CD14-positive monocyte (primary cell): ENCODE data around the gene BAZ2B. TPM values are rescaled to one million over a fixed set of nuclear protein-coding genes. Genes with fewer than 3 reads are reported as not detected.
A peak's percentile ranks its signal among the peaks of the same experiment; 100 is the strongest.

Source experiments
- DNase-seq, 3 donors: peaks; one replicate each; pipeline ENCODE4 v3.0.0-alpha.2; 2011 to 2022
- H2AFZ ChIP-seq: 2 replicates; pipeline ENCODE4 v1.6.0; 2012; ENCODE audit warnings: mild to moderate bottlenecking, low read depth, low read length, inconsistent platforms; ENCODE audit not compliant: insufficient read depth, poor library complexity, severe bottlenecking
- H3K27ac ChIP-seq, 2 donors: 1 replicate in 1 of 2; 2 replicates in 1 of 2; pipeline ENCODE4 v1.5.1; 2012 to 2013; ENCODE audit warnings: low read length in 2 of 2, control low read depth in 1 of 2, inconsistent platforms in 1 of 2, low read depth in 1 of 2, mild to moderate bottlenecking in 1 of 2
- H3K27me3 ChIP-seq, 2 donors: one replicate each; pipeline versions ENCODE4 v1.6.0 to v1.6.1; 2011 to 2013; ENCODE audit warnings: low read length in 2 of 2; ENCODE audit not compliant: control insufficient read depth in 2 of 2, insufficient read depth in 2 of 2
- H3K36me3 ChIP-seq, 2 donors: replicated peaks in 1 of 2; 1 replicate in 1 of 2; 2 replicates in 1 of 2; pipeline versions ENCODE4 v1.5.1 to v1.6.1; 2012 to 2013; ENCODE audit warnings: low read length in 2 of 2, control low read depth in 1 of 2, inconsistent platforms in 1 of 2, mild to moderate bottlenecking in 1 of 2; ENCODE audit not compliant: insufficient read depth in 2 of 2, control insufficient read depth in 1 of 2
- H3K4me1 ChIP-seq, 2 donors: 1 replicate in 1 of 2; 2 replicates in 1 of 2; pipeline versions ENCODE4 v1.5.1 to v1.6.1; 2012 to 2013; ENCODE audit warnings: low read length in 2 of 2, control low read depth in 1 of 2, inconsistent platforms in 1 of 2, mild to moderate bottlenecking in 1 of 2, moderate library complexity in 1 of 2; ENCODE audit not compliant: insufficient read depth in 2 of 2, control insufficient read depth in 1 of 2
- H3K4me2 ChIP-seq: replicated peaks from 2 replicates; pipeline ENCODE3; 2012; ENCODE audit warnings: low read length, moderate library complexity, mild to moderate bottlenecking; ENCODE audit not compliant: poor library complexity, severe bottlenecking; ENCODE audit errors: extremely low read depth
- H3K4me3 ChIP-seq, 3 experiments: fragments of 200-600 bp in 1 of 3; sonication (generic) in 1 of 3; replicated peaks in 1 of 3; 1 replicate in 2 of 3; 2 replicates in 1 of 3; pipeline ENCODE4 v1.5.1; 2011 to 2013; ENCODE audit warnings: low read length in 3 of 3, mild to moderate bottlenecking in 3 of 3, control low read depth in 2 of 3, low read depth in 2 of 3, inconsistent platforms in 1 of 3, moderate library complexity in 1 of 3
- H3K79me2 ChIP-seq: 2 replicates; pipeline ENCODE4 v1.6.0; 2012; ENCODE audit warnings: mild to moderate bottlenecking, control low read depth, inconsistent platforms, low read length, moderate library complexity; ENCODE audit not compliant: insufficient read depth
- H3K9ac ChIP-seq: 2 replicates; pipeline ENCODE4 v1.6.0; 2017; ENCODE audit warnings: low read length, mild to moderate bottlenecking; ENCODE audit not compliant: insufficient read depth, poor library complexity, severe bottlenecking
- H3K9me3 ChIP-seq, 2 donors: replicated peaks in 1 of 2; 1 replicate in 1 of 2; 2 replicates in 1 of 2; pipeline versions ENCODE4 v1.5.1 to v1.6.1; 2012 to 2013; ENCODE audit warnings: low read length in 2 of 2, control low read depth in 1 of 2; ENCODE audit not compliant: control insufficient read depth in 1 of 2, insufficient read depth in 1 of 2
- H4K20me1 ChIP-seq: 2 replicates; pipeline ENCODE4 v1.6.0; 2012; ENCODE audit warnings: mild to moderate bottlenecking, low read length, control low read depth, moderate library complexity; ENCODE audit not compliant: insufficient read depth
- H3K27ac Mint-ChIP-seq, 7 donors: one replicate each; pipeline ENCODE4 v1.8.0; 2020; ENCODE audit warnings: mild to moderate bottlenecking in 7 of 7, mixed read lengths in 7 of 7, moderate library complexity in 6 of 7, inconsistent platforms in 2 of 7
- H3K27me3 Mint-ChIP-seq, 3 donors: one replicate each; pipeline ENCODE4 v1.8.0; 2021 to 2022; ENCODE audit warnings: low read depth in 3 of 3, mild to moderate bottlenecking in 3 of 3, mixed read lengths in 3 of 3, moderate library complexity in 3 of 3, inconsistent platforms in 1 of 3
- H3K36me3 Mint-ChIP-seq, 2 donors: one replicate each; pipeline ENCODE4 v1.8.0; 2020; ENCODE audit warnings: mixed read lengths in 2 of 2, inconsistent platforms in 1 of 2, mild to moderate bottlenecking in 1 of 2
- H3K4me1 Mint-ChIP-seq: one replicate; pipeline ENCODE4 v1.8.0; 2020; ENCODE audit warnings: mild to moderate bottlenecking, mixed read lengths
- H3K4me3 Mint-ChIP-seq, 2 donors: one replicate each; pipeline ENCODE4 v1.8.0; 2020; ENCODE audit warnings: mild to moderate bottlenecking in 2 of 2, mixed read lengths in 2 of 2, moderate library complexity in 1 of 2
- H3K9me3 Mint-ChIP-seq, 7 donors: one replicate each; pipeline ENCODE4 v1.8.0; 2020 to 2022; ENCODE audit warnings: mixed read lengths in 7 of 7, mild to moderate bottlenecking in 6 of 7, moderate library complexity in 6 of 7, inconsistent platforms in 2 of 7
- CTCF ChIP-seq: fragments of 200-600 bp; IDR thresholded peaks from one replicate; pipeline ENCODE4 v1.8.0; 2022; ENCODE audit warnings: antibody characterized with exemption, mild to moderate bottlenecking
- WGBS: methylation state at CpG from one replicate; pipeline ENCODE4 v1.1.5; 2013; ENCODE audit warnings: missing lambda C conversion rate; ENCODE audit not compliant: insufficient coverage; 5-methylcytosine and 5-hydroxymethylcytosine counted together
- intact Hi-C, 2 donors: fragments of 100-400 bp; cut with micrococcal nuclease; formaldehyde crosslinking; loops; one replicate each; pipeline versions ENCODE4 v1.15.0 to v1.15.1; 2023
- polyA plus RNA-seq, 3 donors: library from polyadenylated mRNA; depleted of rRNA in 1 of 3; unstranded in 2 of 3; stranded (reverse) in 1 of 3; fragments of 300-500 nt in 2 of 3; fragments of >200 nt in 1 of 3; fragmentation: Illumina TruSeq in 2 of 3; gene quantifications; 1 replicate in 2 of 3; 2 replicates in 1 of 3; pipeline ENCODE4 v1.2.3, GENCODE V29; 2012 to 2021

The BAZ2B gene
- polyA plus RNA-seq, 3 donors: 12.9 to 34.2 (median 31.6) TPM

GRCh38 chr2:159573846-159574606 lies 42.3 kb downstream of the BAZ2B start:
- no peak for TF ChIP-seq CTCF
- Histone ChIP-seq H3K27me3 (no peaks in the 10 kb centered on the region), H3K4me2 (peak overlapping the region; percentile 15), H3K4me3 (peak overlapping the region in 1 of 3 experiments; percentile 24), H4K20me1 (peaks cover 13% of the 10 kb centered on the region), H2AFZ (no peak overlapping the region), H3K27ac (peak overlapping the region; percentile 38 to 71), H3K9me3 (peaks cover 5% of the 10 kb centered on the region in 2 donors), H3K4me1 (peaks cover 13 to 24% of the 10 kb centered on the region in 2 donors), H3K36me3 (peaks cover 0 to 12% of the 10 kb centered on the region in 2 donors), H3K9ac (no peak overlapping the region), H3K79me2 (peaks cover 97% of the 10 kb centered on the region)
- peaks cover 52% of the 10 kb centered on the region for H3K4me1 Mint-ChIP-seq
- DNase-seq: peak; percentile 71 to 92 (median 89)
- intact Hi-C loops: no loop called here
- H3K27me3 Mint-ChIP-seq: no peaks in the 10 kb centered on the region
- no CpG with 5 or more reads among the region's 3 CpGs for whole genome bisulfite sequencing
- peak overlapping the region; percentile 86 to 96 (median 90) for H3K27ac Mint-ChIP-seq
- H3K4me3 Mint-ChIP-seq: no peak overlapping the region
- H3K9me3 Mint-ChIP-seq: peaks cover 0 to 11% (median 4%) of the 10 kb centered on the region in 7 donors
- H3K36me3 Mint-ChIP-seq: peaks cover 11 to 17% of the 10 kb centered on the region in 2 donors

GRCh38 chr2:159573294-159573693 lies 43.1 kb downstream of the BAZ2B start:
- H3K36me3 ChIP-seq: peaks cover 0 to 12% of the 10 kb centered on the region in 2 donors
- no peak for DNase-seq
- Mint-ChIP-seq H3K4me3 (no peak overlapping the region), H3K36me3 (peaks cover 9 to 17% of the 10 kb centered on the region in 2 donors), H3K27ac (peak overlapping the region; percentile 47 to 95 (median 89)), H3K27me3 (no peaks in the 10 kb centered on the region), H3K9me3 (peaks cover 0 to 11% (median 4%) of the 10 kb centered on the region in 7 donors), H3K4me1 (peaks cover 45% of the 10 kb centered on the region)
- no peak overlapping the region for H3K4me3 ChIP-seq
- H3K9ac ChIP-seq: no peak overlapping the region
- no peaks in the 10 kb centered on the region for H3K27me3 ChIP-seq
- no peak overlapping the region for H2AFZ ChIP-seq
- WGBS: no CpG with 5 or more reads among the region's 4 CpGs
- H3K9me3 ChIP-seq: peaks cover 5% of the 10 kb centered on the region in 2 donors
- peaks cover 100% of the 10 kb centered on the region for H3K79me2 ChIP-seq
- peak overlapping the region in 1 of 2 donors; percentile 71 for H3K27ac ChIP-seq
- peaks cover 13% of the 10 kb centered on the region for H4K20me1 ChIP-seq
- TF ChIP-seq CTCF: no peak
- no peak overlapping the region for H3K4me2 ChIP-seq
- intact Hi-C loops: no loop called here
- peaks cover 13 to 24% of the 10 kb centered on the region in 2 donors for H3K4me1 ChIP-seq
